HEK293 (cell line): Measurements from ENCODE around the gene CSPG4.
A peak's percentile ranks its signal among the peaks of the same experiment; 100 is the strongest.

ENCODE experiments used
- CTCF ChIA-PET: fragments of 350-600 bp; formaldehyde crosslinking; extraction: SDS; loops from one replicate; lab custom pipeline; 2021; ENCODE audit warnings: antibody characterized with exemption; lab: Yijun Ruan, JAX
- POLR2A ChIA-PET: fragments of 300-600 bp; formaldehyde crosslinking; extraction: SDS; loops from one replicate; lab custom pipeline; 2020; ENCODE audit warnings: antibody characterized with exemption, inconsistent platforms; lab: Yijun Ruan, JAX
- H3K27ac ChIP-seq: fragments of 200-500 bp; sonication (Bioruptor generic); 2 replicates; pipeline ENCODE4 v1.5.1; 2014; ENCODE audit warnings: low read depth, low read length, control low read depth, inconsistent platforms; ENCODE audit errors: extremely low read depth
- H3K36me3 ChIP-seq, 2 experiments: fragments of 200-500 bp in 1 of 2; sonication (Bioruptor generic) in 1 of 2; 1 replicate in 1 of 2; 2 replicates in 1 of 2; pipeline ENCODE4 v1.5.1; 2014 to 2017; ENCODE audit warnings: inconsistent platforms in 2 of 2, low read length in 2 of 2; ENCODE audit not compliant: control insufficient read depth in 2 of 2, insufficient read depth in 1 of 2
- H3K4me1 ChIP-seq: fragments of 200-500 bp; sonication (Bioruptor generic); 2 replicates; pipeline ENCODE4 v1.5.1; 2014; ENCODE audit warnings: mild to moderate bottlenecking, low read length, inconsistent platforms; ENCODE audit not compliant: control insufficient read depth, insufficient read depth
- H3K4me3 ChIP-seq: 2 replicates; pipeline ENCODE4 v1.5.1; 2011; ENCODE audit warnings: low read depth, mild to moderate bottlenecking, control low read depth, low read length, moderate library complexity
- H3K9me3 ChIP-seq: fragments of 200-500 bp; sonication (Bioruptor generic); 2 replicates; pipeline ENCODE4 v1.5.1; 2014; ENCODE audit warnings: low read depth, low read length, inconsistent platforms; ENCODE audit not compliant: control insufficient read depth, insufficient read depth
- EGR2 ChIP-seq: fragments of 450-650 bp; formaldehyde crosslinking; IDR thresholded peaks from 2 replicates; pipeline ENCODE4 v1.5.1; 2016; ENCODE audit warnings: low read depth, missing biosample characterization, missing genetic modification characterization
- FEZF1 ChIP-seq: fragments of 450-650 bp; formaldehyde crosslinking; IDR thresholded peaks from 2 replicates; pipeline ENCODE4 v1.5.1; 2016; ENCODE audit warnings: missing biosample characterization, missing genetic modification characterization
- IKZF3 ChIP-seq: fragments of 450-650 bp; IDR thresholded peaks from 2 replicates; pipeline ENCODE4 v1.5.0; 2018; ENCODE audit warnings: missing biosample characterization, mild to moderate bottlenecking, missing genetic modification characterization, moderate library complexity
- KLF7 ChIP-seq: fragments of 450-650 bp; formaldehyde crosslinking; IDR thresholded peaks from 2 replicates; pipeline ENCODE4 v1.5.1; 2016; ENCODE audit warnings: missing biosample characterization, missing genetic modification characterization, borderline replicate concordance
- KLF9 ChIP-seq: fragments of 450-650 bp; formaldehyde crosslinking; IDR thresholded peaks from 2 replicates; pipeline ENCODE4 v1.5.1; 2016; ENCODE audit warnings: missing biosample characterization, missing genetic modification characterization, low read depth
- SALL2 ChIP-seq: fragments of 450-650 bp; formaldehyde crosslinking; IDR thresholded peaks from 2 replicates; pipeline ENCODE4 v1.5.0; 2017; ENCODE audit warnings: missing biosample characterization, mild to moderate bottlenecking, missing genetic modification characterization, borderline replicate concordance
- ZBTB48 ChIP-seq: fragments of 450-650 bp; formaldehyde crosslinking; IDR thresholded peaks from 2 replicates; pipeline ENCODE4 v1.5.1; 2016; ENCODE audit warnings: missing biosample characterization, missing genetic modification characterization
- ZNF140 ChIP-seq: fragments of 450-650 bp; formaldehyde crosslinking; IDR thresholded peaks from 2 replicates; pipeline ENCODE4 v1.5.1; 2016; ENCODE audit warnings: missing biosample characterization, missing genetic modification characterization
- ZNF211 ChIP-seq: fragments of 450-650 bp; formaldehyde crosslinking; IDR thresholded peaks from 2 replicates; pipeline ENCODE4 v1.5.1; 2016; ENCODE audit warnings: low read depth, missing biosample characterization, missing genetic modification characterization
- ZNF366 ChIP-seq: fragments of 450-650 bp; formaldehyde crosslinking; conservative IDR thresholded peaks from 2 replicates; pipeline ENCODE4 v1.5.1; 2016; ENCODE audit warnings: missing biosample characterization, missing genetic modification characterization
- ZNF561 ChIP-seq: fragments of 450-650 bp; IDR thresholded peaks from 2 replicates; pipeline ENCODE4 v1.5.1; 2018; ENCODE audit warnings: missing biosample characterization, missing genetic modification characterization, borderline replicate concordance
- ZNF626 ChIP-seq: fragments of 450-650 bp; sonication (Bioruptor Pico); formaldehyde crosslinking; IDR thresholded peaks from 2 replicates; pipeline ENCODE4 v1.5.1; 2018; ENCODE audit warnings: missing biosample characterization, missing genetic modification characterization, inconsistent platforms
- ZNF658 ChIP-seq: fragments of 450-650 bp; formaldehyde crosslinking; IDR thresholded peaks from 2 replicates; pipeline ENCODE4; 2016; ENCODE audit warnings: missing biosample characterization, missing genetic modification characterization
- ZNF660 ChIP-seq: fragments of 450-650 bp; IDR thresholded peaks from 2 replicates; pipeline ENCODE4 v1.5.1; 2018; ENCODE audit warnings: missing biosample characterization, mild to moderate bottlenecking, missing genetic modification characterization
- ZNF76 ChIP-seq: fragments of 450-650 bp; formaldehyde crosslinking; IDR thresholded peaks from 2 replicates; pipeline ENCODE4; 2016; ENCODE audit warnings: low read depth, missing biosample characterization, missing genetic modification characterization, borderline replicate concordance
- ZSCAN16 ChIP-seq: fragments of 450-650 bp; formaldehyde crosslinking; IDR thresholded peaks from 2 replicates; pipeline ENCODE4 v1.5.1; 2016; ENCODE audit warnings: missing biosample characterization, missing genetic modification characterization
- TF ChIP-seq, protein P1 (sequence below): fragments of 450-650 bp; formaldehyde crosslinking; IDR thresholded peaks from 2 replicates; pipeline ENCODE4 v1.5.1; 2016; ENCODE audit warnings: missing biosample characterization, missing genetic modification characterization
- TF ChIP-seq, protein P2 (sequence below): fragments of 450-650 bp; formaldehyde crosslinking; IDR thresholded peaks from 2 replicates; pipeline ENCODE4 v1.5.1; 2016; ENCODE audit warnings: missing biosample characterization, missing genetic modification characterization

Gene CSPG4

DNA sequence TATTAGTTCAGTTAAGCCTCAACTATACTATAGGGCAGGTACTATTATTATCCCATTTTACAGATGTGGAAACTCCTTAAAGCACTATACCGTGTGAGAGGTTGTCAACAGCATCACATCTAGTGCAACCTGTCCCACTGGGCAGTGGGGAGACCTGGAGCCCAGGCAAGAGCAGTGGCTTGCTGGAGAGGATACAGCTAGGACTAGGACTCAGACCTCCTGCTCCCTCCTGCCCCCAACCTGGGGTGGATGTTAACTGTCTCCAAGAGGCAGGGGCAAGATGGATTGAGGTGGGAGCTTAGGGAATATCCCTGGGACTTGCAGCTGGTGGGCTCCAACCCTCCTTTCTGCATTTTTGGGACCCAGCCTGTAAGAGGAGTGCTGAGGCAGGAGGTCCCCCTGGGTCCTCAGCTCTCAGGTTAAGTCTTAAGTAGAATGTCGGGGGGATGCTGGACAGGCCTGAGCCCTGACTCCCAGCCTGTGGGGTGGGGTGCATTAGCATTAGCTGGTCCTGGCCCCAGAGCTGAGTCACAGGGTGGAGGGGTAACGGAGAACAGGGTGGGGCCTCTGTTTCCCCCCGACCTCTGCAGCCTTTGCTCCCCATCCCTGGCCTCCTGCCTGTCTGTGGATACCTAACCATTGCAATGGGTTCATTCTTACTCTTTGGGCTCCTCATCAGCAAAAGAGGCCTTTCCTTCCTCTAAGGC, 58.3 kb downstream of the CSPG4 start:
- CTCF ChIA-PET: interaction anchor here (0.6 to 0.8 kb wide), 3 partner anchors 16 to 206 kb away, joined by 3 to 6 read pairs (median 4); no protein-coding TSS in a partner anchor
- TF ChIP-seq ZNF140 (tag by site-specific recombination) (no peak), KLF7 (tag by site-specific recombination) (no peak), IKZF3 (tag by site-specific recombination) (no peak), ZNF660 (no peak), ZNF626 (tag by site-specific recombination) (no peak), FEZF1 (no peak), ZNF366 (tag by site-specific recombination) (no peak), ZNF561 (no peak), ZNF658 (no peak)
- TF ChIP-seq, protein P1, sequence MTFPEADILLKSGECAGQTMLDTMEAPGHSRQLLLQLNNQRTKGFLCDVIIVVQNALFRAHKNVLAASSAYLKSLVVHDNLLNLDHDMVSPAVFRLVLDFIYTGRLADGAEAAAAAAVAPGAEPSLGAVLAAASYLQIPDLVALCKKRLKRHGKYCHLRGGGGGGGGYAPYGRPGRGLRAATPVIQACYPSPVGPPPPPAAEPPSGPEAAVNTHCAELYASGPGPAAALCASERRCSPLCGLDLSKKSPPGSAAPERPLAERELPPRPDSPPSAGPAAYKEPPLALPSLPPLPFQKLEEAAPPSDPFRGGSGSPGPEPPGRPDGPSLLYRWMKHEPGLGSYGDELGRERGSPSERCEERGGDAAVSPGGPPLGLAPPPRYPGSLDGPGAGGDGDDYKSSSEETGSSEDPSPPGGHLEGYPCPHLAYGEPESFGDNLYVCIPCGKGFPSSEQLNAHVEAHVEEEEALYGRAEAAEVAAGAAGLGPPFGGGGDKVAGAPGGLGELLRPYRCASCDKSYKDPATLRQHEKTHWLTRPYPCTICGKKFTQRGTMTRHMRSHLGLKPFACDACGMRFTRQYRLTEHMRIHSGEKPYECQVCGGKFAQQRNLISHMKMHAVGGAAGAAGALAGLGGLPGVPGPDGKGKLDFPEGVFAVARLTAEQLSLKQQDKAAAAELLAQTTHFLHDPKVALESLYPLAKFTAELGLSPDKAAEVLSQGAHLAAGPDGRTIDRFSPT: no peak
- TF ChIP-seq, protein P2, sequence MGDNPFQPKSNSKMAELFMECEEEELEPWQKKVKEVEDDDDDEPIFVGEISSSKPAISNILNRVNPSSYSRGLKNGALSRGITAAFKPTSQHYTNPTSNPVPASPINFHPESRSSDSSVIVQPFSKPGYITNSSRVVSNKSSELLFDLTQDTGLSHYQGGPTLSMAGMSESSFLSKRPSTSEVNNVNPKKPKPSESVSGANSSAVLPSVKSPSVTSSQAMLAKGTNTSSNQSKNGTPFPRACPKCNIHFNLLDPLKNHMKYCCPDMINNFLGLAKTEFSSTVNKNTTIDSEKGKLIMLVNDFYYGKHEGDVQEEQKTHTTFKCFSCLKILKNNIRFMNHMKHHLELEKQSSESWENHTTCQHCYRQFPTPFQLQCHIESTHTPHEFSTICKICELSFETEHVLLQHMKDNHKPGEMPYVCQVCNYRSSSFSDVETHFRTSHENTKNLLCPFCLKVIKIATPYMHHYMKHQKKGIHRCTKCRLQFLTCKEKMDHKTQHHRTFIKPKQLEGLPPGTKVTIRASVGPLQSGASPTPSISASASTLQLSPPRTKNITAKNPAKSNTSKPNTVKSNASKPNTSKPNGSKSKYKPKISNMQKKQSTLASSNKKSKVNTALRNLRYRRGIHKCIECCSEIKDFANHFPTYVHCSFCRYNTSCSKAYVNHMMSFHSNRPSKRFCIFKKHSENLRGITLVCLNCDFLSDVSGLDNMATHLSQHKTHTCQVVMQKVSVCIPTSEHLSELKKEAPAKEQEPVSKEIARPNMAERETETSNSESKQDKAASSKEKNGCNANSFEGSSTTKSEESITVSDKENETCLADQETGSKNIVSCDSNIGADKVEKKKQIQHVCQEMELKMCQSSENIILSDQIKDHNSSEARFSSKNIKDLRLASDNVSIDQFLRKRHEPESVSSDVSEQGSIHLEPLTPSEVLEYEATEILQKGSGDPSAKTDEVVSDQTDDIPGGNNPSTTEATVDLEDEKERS (tag by site-specific recombination): no peak
- Histone ChIP-seq H3K9me3 (no peaks in the 10 kb centered on the region), H3K36me3 (peaks cover 0 to 14% of the 10 kb centered on the region in 2 experiments; a peak in 1 of 3 replicates), H3K4me1 (no peaks in the 10 kb centered on the region), H3K4me3 (no peak overlapping the region), H3K27ac (no peak overlapping the region)
- POLR2A ChIA-PET: interaction anchor here (0.6 to 2.2 kb wide), 2 partner anchors 14 to 16 kb away, joined by 3 to 7 read pairs; partner anchors contain the start of gene IMP3

DNA sequence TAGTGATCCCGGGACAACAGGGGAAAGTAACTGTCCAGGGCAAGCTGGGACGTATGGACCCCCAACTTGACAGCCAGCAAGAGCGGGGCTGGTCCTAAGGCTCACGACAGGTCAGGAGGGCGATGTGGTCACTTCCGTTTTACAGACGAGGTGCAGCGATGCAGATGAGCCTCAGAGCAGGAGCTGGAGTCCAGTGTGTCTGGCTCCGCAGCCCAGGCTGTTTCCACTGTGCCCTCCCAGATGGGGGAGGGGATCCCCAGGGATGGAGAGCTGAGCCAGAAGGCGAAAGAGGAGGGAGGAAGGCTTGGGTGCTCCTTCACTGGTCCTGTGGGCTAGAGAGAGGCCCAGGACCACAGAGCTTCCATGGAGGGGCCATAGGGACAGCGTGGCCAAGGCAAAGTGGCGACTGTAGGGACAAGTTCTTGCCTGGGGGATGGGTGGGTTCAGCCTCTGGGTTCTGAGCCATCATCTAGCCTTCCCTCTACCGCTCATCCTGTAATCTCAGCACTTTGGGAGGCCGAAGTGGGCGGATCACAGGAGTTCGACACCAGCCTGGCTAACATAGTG, 59.2 kb downstream of the CSPG4 start:
- Histone ChIP-seq H3K9me3 (no peaks in the 10 kb centered on the region), H3K4me1 (no peaks in the 10 kb centered on the region), H3K36me3 (peaks cover 0 to 16% of the 10 kb centered on the region in 2 experiments; a peak in 1 of 3 replicates), H3K4me3 (no peak overlapping the region), H3K27ac (no peak overlapping the region)
- CTCF ChIA-PET: interaction anchor here (0.6 to 0.8 kb wide), 4 partner anchors 15 to 1720 kb away, joined by 3 to 6 read pairs (median 3); no protein-coding TSS in a partner anchor
- POLR2A ChIA-PET: interaction anchor here (0.6 to 2.2 kb wide), 2 partner anchors 13 to 15 kb away, joined by 3 to 7 read pairs; partner anchors contain the start of gene IMP3
- TF ChIP-seq EGR2 (tag by site-specific recombination) (0 out of 2 replicates have a peak, but pooled peaks have one; percentile 8), ZBTB48 (tag by site-specific recombination) (no peak), SALL2 (tag by site-specific recombination) (no peak), ZSCAN16 (tag by site-specific recombination) (no peak), ZNF76 (no peak), ZNF211 (tag by site-specific recombination) (no peak), KLF9 (tag by site-specific recombination) (no peak)
